ENCODE data around the gene EMP2.

GRCh38 chr16:10613785-10614485 lies 33.5 kb upstream of the EMP2 start:
- no peak for TF ChIP-seq POLR2A (IDR thresholded peaks at IDR 0.05)
- no peak for TF ChIP-seq CTCF (IDR thresholded peaks at IDR 0.05)
